HepG2 (cell line): ENCODE data around the gene NRSN2. TPM values are rescaled to one million over a fixed set of nuclear protein-coding genes. Genes with fewer than 3 reads are reported as not detected.
A peak's percentile ranks its signal among the peaks of the same experiment; 100 is the strongest.

ENCODE experiments used
- CBX5 ChIP-seq: sonication (generic); formaldehyde crosslinking; IDR thresholded peaks from 2 replicates; pipeline ENCODE4 v1.4.0; 2020; ENCODE audit warnings: missing genetic modification reagents, borderline replicate concordance
- FLYWCH1 ChIP-seq: sonication (generic); formaldehyde crosslinking; IDR thresholded peaks from 2 replicates; pipeline ENCODE4 v1.8.1; 2023; ENCODE audit warnings: mild to moderate bottlenecking, missing genetic modification reagents
- GATAD2A ChIP-seq: IDR thresholded peaks from 2 replicates; pipeline ENCODE4 v1.6.1; 2016
- MIXL1 ChIP-seq: IDR thresholded peaks from 2 replicates; pipeline ENCODE4 v1.6.1; 2016
- MTA1 ChIP-seq: sonication (generic); formaldehyde crosslinking; IDR thresholded peaks from 2 replicates; pipeline ENCODE4 v1.4.0; 2020; ENCODE audit warnings: missing genetic modification reagents, mild to moderate bottlenecking, borderline replicate concordance
- MTA3 ChIP-seq: sonication (generic); formaldehyde crosslinking; IDR thresholded peaks from 2 replicates; pipeline ENCODE4 v1.4.0; 2020; ENCODE audit warnings: missing genetic modification reagents
- NFKBIZ ChIP-seq: IDR thresholded peaks from 2 replicates; pipeline ENCODE4 v1.6.1; 2018; ENCODE audit warnings: missing genetic modification reagents, missing compliant biosample characterization
- NR2C2 ChIP-seq: sonication (generic); formaldehyde crosslinking; IDR thresholded peaks from 2 replicates; pipeline ENCODE4 v1.4.0; 2020; ENCODE audit warnings: missing genetic modification reagents, mild to moderate bottlenecking, moderate library complexity, borderline replicate concordance
- NR2F1 ChIP-seq, 2 experiments: fragments of 450-650 bp in 1 of 2; formaldehyde crosslinking in 1 of 2; IDR thresholded peaks; 2 replicates each; pipeline versions ENCODE4 v1.5.0 to v1.6.1; 2016 to 2020; ENCODE audit warnings: mild to moderate bottlenecking in 1 of 2, missing compliant biosample characterization in 1 of 2, missing genetic modification reagents in 1 of 2, moderate library complexity in 1 of 2
- SSRP1 ChIP-seq: IDR thresholded peaks from 2 replicates; pipeline ENCODE4 v1.6.1; 2016; ENCODE audit warnings: control low read depth
- ZNF350 ChIP-seq: sonication (generic); formaldehyde crosslinking; IDR thresholded peaks from 2 replicates; pipeline ENCODE4 v1.4.0; 2020; ENCODE audit warnings: mild to moderate bottlenecking, low read depth, missing genetic modification reagents, borderline replicate concordance
- ZNF546 ChIP-seq: sonication (generic); formaldehyde crosslinking; conservative IDR thresholded peaks from 2 replicates; pipeline ENCODE4 v1.8.1; 2023; ENCODE audit warnings: mild to moderate bottlenecking, missing genetic modification reagents
- ZNF607 ChIP-seq: sonication (generic); formaldehyde crosslinking; IDR thresholded peaks from 2 replicates; pipeline ENCODE4 v1.5.1; 2020; ENCODE audit warnings: missing genetic modification reagents, mild to moderate bottlenecking, borderline replicate concordance
- ZNF619 ChIP-seq: sonication (generic); formaldehyde crosslinking; IDR thresholded peaks from 2 replicates; pipeline ENCODE4 v1.4.0; 2020; ENCODE audit warnings: mild to moderate bottlenecking, missing genetic modification reagents
- ZNF639 ChIP-seq: conservative IDR thresholded peaks from 2 replicates; pipeline ENCODE4 v1.6.1; 2018; ENCODE audit warnings: missing genetic modification reagents
- ZNF687 ChIP-seq: sonication (generic); formaldehyde crosslinking; IDR thresholded peaks from 2 replicates; pipeline ENCODE4 v1.5.1; 2020; ENCODE audit warnings: mild to moderate bottlenecking, missing genetic modification reagents, moderate library complexity
- ZNF761 ChIP-seq: sonication (generic); formaldehyde crosslinking; conservative IDR thresholded peaks from 2 replicates; pipeline ENCODE4 v1.4.0; 2020; ENCODE audit warnings: mild to moderate bottlenecking, missing genetic modification reagents
- ZNF775 ChIP-seq: sonication (generic); formaldehyde crosslinking; IDR thresholded peaks from 2 replicates; pipeline ENCODE4 v1.4.0; 2020; ENCODE audit warnings: missing genetic modification reagents, mild to moderate bottlenecking, moderate library complexity, borderline replicate concordance
- ZNF784 ChIP-seq: sonication (generic); formaldehyde crosslinking; IDR thresholded peaks from 2 replicates; pipeline ENCODE4 v1.5.1; 2020; ENCODE audit warnings: missing genetic modification reagents, mild to moderate bottlenecking, borderline replicate concordance
- ZZZ3 ChIP-seq: sonication (generic); formaldehyde crosslinking; IDR thresholded peaks from 2 replicates; pipeline ENCODE4 v1.4.0; 2020; ENCODE audit warnings: missing genetic modification reagents, mild to moderate bottlenecking, borderline replicate concordance
- polyA plus RNA-seq, 8 experiments: library from polyadenylated mRNA; depleted of rRNA in 3 of 8; stranded (reverse) in 7 of 8; unstranded in 1 of 8; fragments of >200 nt; fragmentation: Illumina TruSeq in 4 of 8; extraction: Trizol in 4 of 8; gene quantifications; 2 replicates each; pipeline versions ENCODE4 v1.2.1 to v1.2.3, GENCODE V29; 2011 to 2016; ENCODE audit warnings: low read depth in 4 of 8, missing spikeins in 1 of 8, mixed read lengths in 1 of 8; ENCODE audit not compliant: insufficient read depth in 1 of 8
- total RNA-seq, 5 experiments: library from RNA; depleted of rRNA; stranded (reverse); fragments of >200 nt; fragmentation: Illumina TruSeq; extraction: Trizol; gene quantifications; 2 replicates each; pipeline ENCODE4 v1.2.3, GENCODE V29; 2016; ENCODE audit warnings: low read depth in 1 of 5
- TF ChIP-seq, protein P1 (sequence below): sonication (generic); formaldehyde crosslinking; IDR thresholded peaks from 2 replicates; pipeline ENCODE4 v1.8.0; 2022; ENCODE audit warnings: mild to moderate bottlenecking, missing genetic modification reagents; ENCODE audit not compliant: insufficient replicate concordance

The NRSN2 gene
- total and polyA plus RNA-seq, 2 of the 13 experiments (the other 11 are each of a cell fraction or from before 2014, with no cell fraction given), result 32.3 to 49.4 TPM

DNA sequence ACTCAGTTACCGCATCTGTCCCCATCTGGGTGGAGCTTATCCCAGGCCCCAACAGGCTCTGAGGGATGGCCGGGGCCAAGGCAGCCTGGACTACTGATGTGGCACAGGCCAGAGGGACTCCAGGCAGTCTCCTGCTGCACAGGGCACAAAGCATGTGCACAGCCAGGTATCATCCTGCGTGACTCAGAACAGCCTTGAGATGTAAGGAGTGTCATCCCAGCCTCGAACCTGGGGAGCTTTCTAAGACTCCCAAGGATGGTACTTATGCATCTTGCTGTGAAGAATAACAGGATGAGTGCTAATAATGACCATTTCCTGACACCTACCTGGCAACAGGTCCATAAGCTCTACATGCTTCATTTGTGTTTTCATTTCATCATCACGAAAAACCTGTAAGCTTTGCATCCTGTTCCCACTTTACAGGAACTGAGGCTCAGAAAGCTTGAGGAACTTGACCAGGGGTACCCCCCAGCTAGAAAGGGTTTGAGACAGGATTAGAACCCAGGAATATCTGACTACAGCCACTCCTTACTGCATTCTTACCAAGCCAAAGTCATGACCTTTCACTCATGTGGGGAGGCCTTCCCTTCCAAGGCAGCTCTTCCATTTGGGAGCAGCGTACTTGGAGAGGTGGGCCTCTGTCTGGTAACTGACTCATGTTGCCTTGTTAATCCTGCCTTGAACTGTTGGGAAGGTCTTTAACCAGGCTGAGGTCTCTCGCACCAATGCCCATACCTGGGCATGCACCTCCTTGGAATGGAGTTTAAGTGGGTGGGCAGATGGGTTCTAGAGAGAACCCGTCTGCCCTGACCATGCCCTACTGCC is 35.6 kb downstream of the NRSN2 start (continued):
- TF ChIP-seq ZNF775 (CRISPR knock-in tag) (no peak), MTA3 (no peak), MIXL1 (CRISPR knock-in tag) (0 out of 2 replicates have a peak, but pooled peaks have one; percentile 5), ZNF761 (CRISPR knock-in tag) (no peak), NR2C2 (CRISPR knock-in tag) (peak; percentile 31; the same call in 1 of the 2 replicates), FLYWCH1 (0 out of 2 replicates have a peak, but pooled peaks have one; percentile 71), GATAD2A (CRISPR knock-in tag) (peak; percentile 7; the same call in 1 of the 2 replicates), ZNF687 (peak; percentile 83), CBX5 (CRISPR knock-in tag) (peak; percentile 37; the same call in 1 of the 2 replicates), ZNF619 (CRISPR knock-in tag) (0 out of 2 replicates have a peak, but pooled peaks have one; percentile 9), ZZZ3 (CRISPR knock-in tag) (peak; percentile 68; the same call in 1 of the 2 replicates), NFKBIZ (CRISPR knock-in tag) (0 out of 2 replicates have a peak, but pooled peaks have one; percentile 5), ZNF639 (CRISPR knock-in tag) (0 out of 2 replicates have a peak, but pooled peaks have one; percentile 0), ZNF350 (CRISPR knock-in tag) (0 out of 2 replicates have a peak, but pooled peaks have one; percentile 5), NR2F1 (CRISPR knock-in tag; IDR thresholded peaks at IDR 0.05) (peak; percentile 6 to 20; a peak in 1 of 4 replicates), SSRP1 (CRISPR knock-in tag) (peak; percentile 83; the same call in 1 of the 2 replicates), ZNF546 (CRISPR knock-in tag) (0 out of 2 replicates have a peak, but pooled peaks have one; percentile 10), MTA1 (CRISPR knock-in tag) (no peak), ZNF784 (CRISPR knock-in tag) (no peak), ZNF607 (peak; percentile 34; the same call in 1 of the 2 replicates)
- TF ChIP-seq, protein P1, sequence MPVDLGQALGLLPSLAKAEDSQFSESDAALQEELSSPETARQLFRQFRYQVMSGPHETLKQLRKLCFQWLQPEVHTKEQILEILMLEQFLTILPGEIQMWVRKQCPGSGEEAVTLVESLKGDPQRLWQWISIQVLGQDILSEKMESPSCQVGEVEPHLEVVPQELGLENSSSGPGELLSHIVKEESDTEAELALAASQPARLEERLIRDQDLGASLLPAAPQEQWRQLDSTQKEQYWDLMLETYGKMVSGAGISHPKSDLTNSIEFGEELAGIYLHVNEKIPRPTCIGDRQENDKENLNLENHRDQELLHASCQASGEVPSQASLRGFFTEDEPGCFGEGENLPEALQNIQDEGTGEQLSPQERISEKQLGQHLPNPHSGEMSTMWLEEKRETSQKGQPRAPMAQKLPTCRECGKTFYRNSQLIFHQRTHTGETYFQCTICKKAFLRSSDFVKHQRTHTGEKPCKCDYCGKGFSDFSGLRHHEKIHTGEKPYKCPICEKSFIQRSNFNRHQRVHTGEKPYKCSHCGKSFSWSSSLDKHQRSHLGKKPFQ, result no peak
